ENCODE measurements around the gene TRAK1.

Gene TRAK1

DNA sequence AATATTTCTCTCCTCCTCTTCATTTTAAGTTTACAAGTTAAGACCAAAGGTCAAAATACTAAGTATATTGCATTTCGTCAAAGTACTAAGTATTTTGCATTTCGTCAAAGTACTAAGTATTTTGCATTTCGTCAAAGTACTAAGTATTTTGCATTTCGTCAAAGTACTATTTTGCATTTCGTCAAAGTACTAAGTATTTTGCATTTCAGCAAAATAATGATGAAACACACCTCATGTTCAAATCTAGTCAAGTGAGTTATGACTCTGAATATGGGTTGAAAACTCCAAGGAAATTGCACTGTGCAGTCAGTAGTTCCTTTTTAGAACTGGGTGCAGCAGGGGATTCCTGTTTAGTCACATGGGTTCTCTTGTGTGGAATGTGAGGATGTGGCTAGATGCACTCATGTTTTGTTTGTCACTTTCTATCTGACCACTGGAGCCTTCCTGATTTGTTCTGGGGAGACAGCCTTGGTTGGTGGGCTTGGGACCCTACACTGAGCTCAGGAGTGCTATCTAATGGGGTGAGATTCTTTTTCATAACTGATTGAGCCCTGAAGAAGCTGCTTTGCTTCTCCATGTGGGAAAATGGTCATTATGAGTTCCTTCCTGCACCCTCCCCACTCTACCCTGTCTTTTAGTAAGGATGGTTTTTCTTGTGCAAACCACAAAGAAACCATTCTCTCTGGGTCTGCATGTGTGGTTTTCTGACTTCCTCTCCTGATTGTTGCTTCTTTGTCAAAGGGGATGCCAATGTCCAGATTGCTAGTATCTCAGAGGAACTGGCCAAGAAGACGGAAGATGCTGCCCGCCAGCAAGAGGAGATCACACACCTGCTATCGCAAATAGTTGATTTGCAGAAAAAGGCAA, 101.4 kb downstream of the TRAK1 start:
- Histone ChIP-seq H3K27me3 (ENCODE audit: insufficient read depth, poor library complexity, severe bottlenecking) (no peaks in the 10 kb centered on the region), H3K27ac (replicated peaks) (no peak overlapping the region), H3K4me3 (replicated peaks; ENCODE audit: insufficient read depth, low read length) (no peak overlapping the region)
- DNase-seq (ENCODE audit: low read depth in 1 of 2, low spot score in 1 of 2): peak; percentile 46 to 74
- TF ChIP-seq, protein P1, sequence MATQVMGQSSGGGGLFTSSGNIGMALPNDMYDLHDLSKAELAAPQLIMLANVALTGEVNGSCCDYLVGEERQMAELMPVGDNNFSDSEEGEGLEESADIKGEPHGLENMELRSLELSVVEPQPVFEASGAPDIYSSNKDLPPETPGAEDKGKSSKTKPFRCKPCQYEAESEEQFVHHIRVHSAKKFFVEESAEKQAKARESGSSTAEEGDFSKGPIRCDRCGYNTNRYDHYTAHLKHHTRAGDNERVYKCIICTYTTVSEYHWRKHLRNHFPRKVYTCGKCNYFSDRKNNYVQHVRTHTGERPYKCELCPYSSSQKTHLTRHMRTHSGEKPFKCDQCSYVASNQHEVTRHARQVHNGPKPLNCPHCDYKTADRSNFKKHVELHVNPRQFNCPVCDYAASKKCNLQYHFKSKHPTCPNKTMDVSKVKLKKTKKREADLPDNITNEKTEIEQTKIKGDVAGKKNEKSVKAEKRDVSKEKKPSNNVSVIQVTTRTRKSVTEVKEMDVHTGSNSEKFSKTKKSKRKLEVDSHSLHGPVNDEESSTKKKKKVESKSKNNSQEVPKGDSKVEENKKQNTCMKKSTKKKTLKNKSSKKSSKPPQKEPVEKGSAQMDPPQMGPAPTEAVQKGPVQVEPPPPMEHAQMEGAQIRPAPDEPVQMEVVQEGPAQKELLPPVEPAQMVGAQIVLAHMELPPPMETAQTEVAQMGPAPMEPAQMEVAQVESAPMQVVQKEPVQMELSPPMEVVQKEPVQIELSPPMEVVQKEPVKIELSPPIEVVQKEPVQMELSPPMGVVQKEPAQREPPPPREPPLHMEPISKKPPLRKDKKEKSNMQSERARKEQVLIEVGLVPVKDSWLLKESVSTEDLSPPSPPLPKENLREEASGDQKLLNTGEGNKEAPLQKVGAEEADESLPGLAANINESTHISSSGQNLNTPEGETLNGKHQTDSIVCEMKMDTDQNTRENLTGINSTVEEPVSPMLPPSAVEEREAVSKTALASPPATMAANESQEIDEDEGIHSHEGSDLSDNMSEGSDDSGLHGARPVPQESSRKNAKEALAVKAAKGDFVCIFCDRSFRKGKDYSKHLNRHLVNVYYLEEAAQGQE (IDR thresholded peaks at IDR 0.05; ENCODE audit: insufficient replicate concordance, low read depth): no peak
- TF ChIP-seq GABPA (IDR thresholded peaks at IDR 0.05; ENCODE audit: low read depth) (no peak), SPI1 (IDR thresholded peaks at IDR 0.05; ENCODE audit: borderline replicate concordance, low read depth) (peak; percentile 97), POLR2AphosphoS5 (IDR thresholded peaks at IDR 0.05; ENCODE audit: low read depth) (no peak)
- TF ChIP-seq, protein P2, sequence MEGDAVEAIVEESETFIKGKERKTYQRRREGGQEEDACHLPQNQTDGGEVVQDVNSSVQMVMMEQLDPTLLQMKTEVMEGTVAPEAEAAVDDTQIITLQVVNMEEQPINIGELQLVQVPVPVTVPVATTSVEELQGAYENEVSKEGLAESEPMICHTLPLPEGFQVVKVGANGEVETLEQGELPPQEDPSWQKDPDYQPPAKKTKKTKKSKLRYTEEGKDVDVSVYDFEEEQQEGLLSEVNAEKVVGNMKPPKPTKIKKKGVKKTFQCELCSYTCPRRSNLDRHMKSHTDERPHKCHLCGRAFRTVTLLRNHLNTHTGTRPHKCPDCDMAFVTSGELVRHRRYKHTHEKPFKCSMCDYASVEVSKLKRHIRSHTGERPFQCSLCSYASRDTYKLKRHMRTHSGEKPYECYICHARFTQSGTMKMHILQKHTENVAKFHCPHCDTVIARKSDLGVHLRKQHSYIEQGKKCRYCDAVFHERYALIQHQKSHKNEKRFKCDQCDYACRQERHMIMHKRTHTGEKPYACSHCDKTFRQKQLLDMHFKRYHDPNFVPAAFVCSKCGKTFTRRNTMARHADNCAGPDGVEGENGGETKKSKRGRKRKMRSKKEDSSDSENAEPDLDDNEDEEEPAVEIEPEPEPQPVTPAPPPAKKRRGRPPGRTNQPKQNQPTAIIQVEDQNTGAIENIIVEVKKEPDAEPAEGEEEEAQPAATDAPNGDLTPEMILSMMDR (IDR thresholded peaks at IDR 0.05; ENCODE audit: insufficient read depth, low read length): no peak

DNA sequence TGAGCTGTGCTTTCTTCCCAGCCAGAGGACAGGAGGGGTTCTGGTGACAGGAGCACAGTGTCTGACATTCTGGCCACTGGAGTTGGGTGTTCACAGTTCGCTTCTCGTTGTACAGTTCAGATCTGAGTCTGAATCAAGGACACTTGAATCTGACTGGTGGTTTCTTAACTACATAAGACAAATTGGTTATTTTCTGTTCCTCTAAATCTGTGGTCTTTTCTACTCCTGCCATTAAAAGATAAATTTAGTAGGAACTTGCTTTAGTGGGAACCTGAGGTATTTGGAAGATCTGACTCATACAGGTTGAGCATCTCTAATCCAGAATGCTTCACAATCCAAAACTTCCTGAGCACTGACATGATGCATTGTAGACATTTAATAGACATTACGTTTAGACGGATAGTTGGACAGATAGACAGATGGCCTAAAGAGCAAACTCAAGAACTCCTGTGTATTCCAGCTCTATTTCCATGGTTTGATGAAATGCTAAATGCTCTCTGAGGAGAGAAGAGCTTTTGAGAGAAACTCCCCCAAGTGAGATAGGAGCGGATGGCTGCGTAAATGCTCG, 103.9 kb downstream of the TRAK1 start:
- Histone ChIP-seq H3K27ac (replicated peaks) (no peak overlapping the region), H3K27me3 (ENCODE audit: insufficient read depth, poor library complexity, severe bottlenecking) (no peaks in the 10 kb centered on the region), H3K4me3 (replicated peaks; ENCODE audit: insufficient read depth, low read length) (no peak overlapping the region)
- DNase-seq (ENCODE audit: low read depth in 1 of 2, low spot score in 1 of 2): no peak
- TF ChIP-seq, protein P2 (IDR thresholded peaks at IDR 0.05; ENCODE audit: insufficient read depth, low read length): no peak

DNA sequence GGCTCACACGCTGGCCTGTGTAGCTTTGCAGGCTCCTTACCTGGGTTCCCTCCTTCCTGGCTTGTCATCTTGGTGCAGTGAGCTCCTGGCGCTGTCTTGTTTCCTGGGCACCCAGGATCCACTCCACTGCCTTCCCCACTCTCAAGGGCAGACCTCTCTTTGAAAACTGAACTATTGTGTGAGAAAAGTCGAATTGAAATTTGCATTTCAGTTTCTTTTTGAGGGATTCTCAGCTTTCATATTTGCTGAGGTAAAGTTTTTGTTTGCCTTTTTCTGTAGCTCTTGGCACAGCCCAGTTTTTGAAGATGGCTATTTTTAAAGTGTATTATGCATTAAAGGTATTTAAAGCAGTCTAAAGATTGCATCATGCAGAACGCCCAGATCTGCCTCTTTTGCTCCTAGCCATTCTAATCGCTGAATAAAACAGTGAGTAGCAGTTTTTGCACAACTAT, 104.7 kb downstream of the TRAK1 start:
- Histone ChIP-seq H3K4me3 (replicated peaks; ENCODE audit: insufficient read depth, low read length) (no peak overlapping the region), H3K27me3 (ENCODE audit: insufficient read depth, poor library complexity, severe bottlenecking) (no peaks in the 10 kb centered on the region), H3K27ac (replicated peaks) (no peak overlapping the region)
- no peak for DNase-seq (ENCODE audit: low read depth in 1 of 2, low spot score in 1 of 2)
- TF ChIP-seq GABPA (IDR thresholded peaks at IDR 0.05; ENCODE audit: low read depth): no peak
- no peak for TF ChIP-seq SPI1 (IDR thresholded peaks at IDR 0.05; ENCODE audit: borderline replicate concordance, low read depth)
- TF ChIP-seq, protein P2 (IDR thresholded peaks at IDR 0.05; ENCODE audit: insufficient read depth, low read length): no peak
- TF ChIP-seq, protein P1 (IDR thresholded peaks at IDR 0.05; ENCODE audit: insufficient replicate concordance, low read depth): no peak
- TF ChIP-seq POLR2AphosphoS5 (IDR thresholded peaks at IDR 0.05; ENCODE audit: low read depth): no peak
